ENCODE measurements around the gene GATAD2A. TPM values are rescaled to one million over a fixed set of nuclear protein-coding genes. Genes with fewer than 3 reads are reported as not detected.

Gene GATAD2A
- total RNA-seq, 1 experiment from 2014 or later = 126 TPM

DNA sequence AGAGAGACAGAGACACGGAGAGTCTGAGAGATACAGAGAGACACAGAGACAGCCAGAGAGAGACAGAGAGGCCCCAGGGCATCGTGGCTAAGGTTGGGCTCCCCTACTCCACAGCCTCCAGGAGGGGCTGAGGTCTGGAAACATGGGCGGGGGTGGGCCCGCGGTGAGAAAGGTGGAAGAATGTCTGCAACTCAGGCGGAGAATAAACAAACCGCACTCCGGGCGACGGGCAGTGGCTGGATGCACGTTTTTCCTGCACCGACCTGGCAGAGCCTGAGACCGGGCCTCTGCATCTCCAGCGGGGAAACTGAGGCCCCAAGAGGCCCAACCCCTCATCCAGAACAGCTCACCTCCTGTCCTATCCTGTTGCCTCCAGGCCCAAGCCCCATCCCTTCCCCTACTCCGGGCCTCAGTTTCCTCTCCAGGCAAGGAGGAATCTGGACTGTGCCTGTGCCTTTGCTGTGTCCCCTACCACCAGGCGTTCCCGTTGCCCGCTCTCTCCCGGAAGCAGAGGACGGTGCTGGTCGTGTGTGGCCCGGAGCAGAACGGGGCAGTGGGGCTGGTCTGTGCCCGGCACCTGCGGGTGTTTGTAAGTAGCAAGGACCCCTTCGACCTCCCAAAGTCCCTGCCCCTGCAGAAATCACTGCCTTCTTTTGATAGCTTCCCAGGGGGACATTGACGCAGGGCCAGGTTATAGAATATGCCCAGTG, 129.2 kb downstream of the GATAD2A start:
- Histone ChIP-seq H3K4me3 (ENCODE audit: low read depth, low read length) (no peak overlapping the region), H3K4me1 (no peaks in the 10 kb centered on the region), H3K36me3 (ENCODE audit: control insufficient read depth, insufficient read depth, low read length) (no peaks in the 10 kb centered on the region), H3K9me3 (no peaks in the 10 kb centered on the region), H3K27me3 (replicated peaks; ENCODE audit: control insufficient read depth, insufficient read depth, low read length) (no peaks in the 10 kb centered on the region)
- Mint-ChIP-seq H3K36me3 (ENCODE audit: insufficient read depth, unreplicated experiment) (peaks cover 31% of the 10 kb centered on the region), H3K9me3 (ENCODE audit: unreplicated experiment) (no peaks in the 10 kb centered on the region), H3K27ac (ENCODE audit: unreplicated experiment) (peak overlapping the region; percentile 22), H3K4me3 (ENCODE audit: unreplicated experiment) (no peak overlapping the region), H3K27me3 (ENCODE audit: insufficient read depth, unreplicated experiment) (no peaks in the 10 kb centered on the region), H3K4me1 (ENCODE audit: low read depth, unreplicated experiment) (peaks cover 16% of the 10 kb centered on the region)
- no peak for DNase-seq
- intact Hi-C loops (cut with micrococcal nuclease; ENCODE audit: unreplicated experiment) = loop anchor here (5.0 kb wide), 1 partner anchor 93 kb away; the partner anchor contains the start of gene LPAR2
- POLR2A ChIA-PET = no interaction called here
- BruUV-seq (replicated peaks) = no TSS peak
- CTCF ChIA-PET = no interaction called here
- TF ChIP-seq, protein P1, sequence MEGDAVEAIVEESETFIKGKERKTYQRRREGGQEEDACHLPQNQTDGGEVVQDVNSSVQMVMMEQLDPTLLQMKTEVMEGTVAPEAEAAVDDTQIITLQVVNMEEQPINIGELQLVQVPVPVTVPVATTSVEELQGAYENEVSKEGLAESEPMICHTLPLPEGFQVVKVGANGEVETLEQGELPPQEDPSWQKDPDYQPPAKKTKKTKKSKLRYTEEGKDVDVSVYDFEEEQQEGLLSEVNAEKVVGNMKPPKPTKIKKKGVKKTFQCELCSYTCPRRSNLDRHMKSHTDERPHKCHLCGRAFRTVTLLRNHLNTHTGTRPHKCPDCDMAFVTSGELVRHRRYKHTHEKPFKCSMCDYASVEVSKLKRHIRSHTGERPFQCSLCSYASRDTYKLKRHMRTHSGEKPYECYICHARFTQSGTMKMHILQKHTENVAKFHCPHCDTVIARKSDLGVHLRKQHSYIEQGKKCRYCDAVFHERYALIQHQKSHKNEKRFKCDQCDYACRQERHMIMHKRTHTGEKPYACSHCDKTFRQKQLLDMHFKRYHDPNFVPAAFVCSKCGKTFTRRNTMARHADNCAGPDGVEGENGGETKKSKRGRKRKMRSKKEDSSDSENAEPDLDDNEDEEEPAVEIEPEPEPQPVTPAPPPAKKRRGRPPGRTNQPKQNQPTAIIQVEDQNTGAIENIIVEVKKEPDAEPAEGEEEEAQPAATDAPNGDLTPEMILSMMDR (IDR thresholded peaks at IDR 0.05; ENCODE audit: insufficient read depth in 1 of 2, low read depth in 1 of 2, low read length in 1 of 2, severe bottlenecking in 1 of 2, unreplicated experiment in 1 of 2) = no peak

DNA sequence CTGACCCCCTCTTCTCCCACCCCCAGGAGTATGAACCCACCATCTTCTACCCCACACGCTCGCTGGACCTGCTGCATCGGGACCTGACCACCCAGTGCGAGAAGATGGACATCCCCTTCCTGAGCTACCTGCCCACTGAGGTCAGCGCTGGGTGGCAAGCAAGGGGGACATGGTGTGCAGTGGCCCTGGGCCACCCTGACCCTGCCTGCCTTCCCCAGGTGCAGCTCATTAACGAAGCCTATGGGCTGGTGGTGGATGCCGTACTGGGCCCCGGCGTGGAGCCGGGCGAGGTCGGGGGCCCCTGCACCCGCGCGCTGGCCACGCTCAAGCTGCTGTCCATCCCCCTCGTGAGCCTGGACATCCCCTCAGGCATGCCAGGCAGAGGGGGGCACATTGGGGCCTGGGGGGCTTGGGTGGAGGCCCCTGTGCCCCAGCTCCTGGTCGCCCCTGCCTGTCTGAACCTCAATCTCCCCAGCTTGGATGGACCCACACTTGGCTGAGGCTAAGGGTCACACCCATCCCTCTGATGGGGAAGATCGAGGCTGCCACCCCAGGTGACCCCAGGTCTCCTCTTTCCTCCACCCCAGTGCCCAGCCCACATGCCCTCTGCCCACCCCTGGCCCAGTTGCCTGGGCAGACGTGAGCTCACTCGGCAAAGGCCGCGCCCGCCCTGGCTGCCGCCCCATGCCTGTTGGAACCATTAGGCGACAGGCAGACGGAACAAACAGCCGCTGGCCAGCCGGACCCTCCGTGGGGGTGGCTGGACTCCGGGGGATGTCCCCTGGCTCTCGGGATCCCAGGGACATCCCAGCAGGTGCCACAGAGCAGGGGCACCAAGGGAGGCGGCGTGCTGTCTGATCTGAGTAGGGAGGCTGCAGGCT, 130.1 kb downstream of the GATAD2A start:
- Histone ChIP-seq H3K4me1 (no peaks in the 10 kb centered on the region), H3K9me3 (no peaks in the 10 kb centered on the region), H3K27me3 (replicated peaks; ENCODE audit: control insufficient read depth, insufficient read depth, low read length) (no peaks in the 10 kb centered on the region), H3K36me3 (ENCODE audit: control insufficient read depth, insufficient read depth, low read length) (no peaks in the 10 kb centered on the region), H3K4me3 (ENCODE audit: low read depth, low read length) (no peak overlapping the region)
- Mint-ChIP-seq H3K4me1 (ENCODE audit: low read depth, unreplicated experiment) (peaks cover 16% of the 10 kb centered on the region), H3K27ac (ENCODE audit: unreplicated experiment) (no peak overlapping the region), H3K27me3 (ENCODE audit: insufficient read depth, unreplicated experiment) (no peaks in the 10 kb centered on the region), H3K36me3 (ENCODE audit: insufficient read depth, unreplicated experiment) (peaks cover 28% of the 10 kb centered on the region), H3K9me3 (ENCODE audit: unreplicated experiment) (no peaks in the 10 kb centered on the region), H3K4me3 (ENCODE audit: unreplicated experiment) (no peak overlapping the region)
- TF ChIP-seq, protein P1 (IDR thresholded peaks at IDR 0.05; ENCODE audit: insufficient read depth in 1 of 2, low read depth in 1 of 2, low read length in 1 of 2, severe bottlenecking in 1 of 2, unreplicated experiment in 1 of 2) = no peak
- BruUV-seq (replicated peaks) = no TSS peak
- ChIA-PET POLR2A (interaction anchor here (0.6 kb wide), 1 partner anchor 115 kb away, joined by 3 read pairs; no protein-coding TSS in a partner anchor), CTCF (no interaction called here)
- no peak for DNase-seq
- intact Hi-C loops (cut with micrococcal nuclease; ENCODE audit: unreplicated experiment) = no loop called here

- H3K36me3 Mint-ChIP-seq (ENCODE audit: insufficient read depth, unreplicated experiment) = peaks cover 19% of the 10 kb centered on the region
- TF ChIP-seq, protein P1 (IDR thresholded peaks at IDR 0.05; ENCODE audit: insufficient read depth in 1 of 2, low read depth in 1 of 2, low read length in 1 of 2, severe bottlenecking in 1 of 2, unreplicated experiment in 1 of 2) = no peak
- DNase-seq = no peak
- H3K9me3 ChIP-seq = no peaks in the 10 kb centered on the region
- H3K36me3 ChIP-seq (ENCODE audit: control insufficient read depth, insufficient read depth, low read length) = no peaks in the 10 kb centered on the region
- peak overlapping the region; percentile 46 for H3K4me3 ChIP-seq (ENCODE audit: low read depth, low read length)
- no peaks in the 10 kb centered on the region for H3K27me3 ChIP-seq (replicated peaks; ENCODE audit: control insufficient read depth, insufficient read depth, low read length)
- peak overlapping the region; percentile 68 for H3K4me3 Mint-ChIP-seq (ENCODE audit: unreplicated experiment)
- no peaks in the 10 kb centered on the region for H3K9me3 Mint-ChIP-seq (ENCODE audit: unreplicated experiment)
- POLR2A ChIA-PET = no interaction called here
- H3K27ac Mint-ChIP-seq (ENCODE audit: unreplicated experiment) = no peak overlapping the region
- intact Hi-C loops (cut with micrococcal nuclease; ENCODE audit: unreplicated experiment) = no loop called here
- H3K27me3 Mint-ChIP-seq (ENCODE audit: insufficient read depth, unreplicated experiment) = no peaks in the 10 kb centered on the region
- peaks cover 16% of the 10 kb centered on the region for H3K4me1 Mint-ChIP-seq (ENCODE audit: low read depth, unreplicated experiment)
- CTCF ChIA-PET = no interaction called here
- no TSS peak for BruUV-seq (replicated peaks)
- no peaks in the 10 kb centered on the region for H3K4me1 ChIP-seq
Observed at GRCh38 chr19:19537075-19538048, 131.9 kb downstream of the GATAD2A start.
